ENCODE measurements around the gene HOXD1.

Gene HOXD1

GRCh38 chr2:176157499-176158185 lies 30.8 kb upstream of the HOXD1 start:
- Mint-ChIP-seq H3K36me3 (ENCODE audit: insufficient read depth) (peaks cover 18% of the 10 kb centered on the region), H3K27ac (no peak overlapping the region), H3K4me3 (peak overlapping the region; percentile 50 to 58), H3K9me3 (no peaks in the 10 kb centered on the region), H3K4me1 (ENCODE audit: low read depth in 2 of 2) (peaks cover 9 to 11% of the 10 kb centered on the region in 2 donors), H3K27me3 (peaks cover 87 to 100% of the 10 kb centered on the region in 2 donors)
- DNase-seq (no peak), ATAC-seq (replicated peaks) (no peak)

- no peaks in the 10 kb centered on the region for H3K9me3 Mint-ChIP-seq
These were observed 30.3 kb upstream of the HOXD1 start for GRCh38 chr2:176158186-176158591.

DNA sequence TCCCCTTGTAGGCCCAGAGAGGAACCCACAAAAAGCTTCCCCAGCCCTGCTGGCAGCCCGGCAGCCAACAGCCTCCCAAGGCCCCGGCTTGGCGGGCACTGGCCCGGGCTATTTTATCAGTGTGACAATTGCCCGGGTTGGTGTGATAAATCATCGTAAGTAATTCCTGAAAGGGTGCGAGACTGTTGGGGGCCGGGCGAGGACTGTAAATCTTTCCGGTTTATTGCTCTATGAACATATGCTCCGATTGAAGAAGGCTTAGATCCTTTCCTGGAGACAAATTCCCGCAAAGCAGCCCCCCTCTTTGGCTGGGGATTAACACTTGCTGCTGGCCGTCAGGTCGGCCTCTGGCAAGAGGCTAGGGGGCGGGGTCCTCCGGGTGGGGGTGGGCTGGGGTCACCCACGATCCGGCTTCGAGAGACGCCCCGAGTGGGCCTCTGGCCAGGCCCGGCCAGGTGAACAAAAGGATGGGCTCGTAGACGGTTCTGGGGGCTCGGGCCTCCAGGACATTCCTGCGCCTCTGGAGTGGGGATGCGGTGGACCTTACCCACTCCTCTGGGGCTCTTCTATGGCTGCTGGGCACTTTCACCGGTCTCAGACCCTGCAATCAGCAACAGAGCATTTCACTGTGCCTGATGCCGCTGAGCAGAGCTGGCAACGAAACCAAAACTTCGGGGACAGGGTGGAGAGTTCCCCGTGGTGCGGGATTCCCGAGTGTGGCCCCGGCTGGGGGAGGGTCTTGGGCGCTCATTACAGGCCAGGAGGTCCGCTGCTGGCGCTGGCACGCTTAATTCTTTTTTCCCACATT lies 29.4 kb upstream of the HOXD1 start:
- DNase-seq (no peak), ATAC-seq (replicated peaks) (no peak)
- Mint-ChIP-seq H3K9me3 (peaks cover 0 to under 1% of the 10 kb centered on the region in 2 donors), H3K27me3 (peaks cover 89 to 100% of the 10 kb centered on the region in 2 donors), H3K27ac (no peak overlapping the region), H3K4me3 (peak overlapping the region in 1 of 2 donors; percentile 14), H3K4me1 (ENCODE audit: low read depth in 2 of 2) (peaks cover 9 to 11% of the 10 kb centered on the region in 2 donors), H3K36me3 (ENCODE audit: insufficient read depth) (peaks cover 29% of the 10 kb centered on the region)

More at GRCh38 chr2:176158186-176158591, 30.3 kb upstream of the HOXD1 start:
- DNase-seq (no peak), ATAC-seq (replicated peaks) (no peak)
- no peak overlapping the region for H3K27ac Mint-ChIP-seq
- peaks cover 9 to 11% of the 10 kb centered on the region in 2 donors for H3K4me1 Mint-ChIP-seq (ENCODE audit: low read depth in 2 of 2)
- peaks cover 87 to 100% of the 10 kb centered on the region in 2 donors for H3K27me3 Mint-ChIP-seq
- H3K4me3 Mint-ChIP-seq, result peak overlapping the region in 1 of 2 donors; percentile 58
- peaks cover 20% of the 10 kb centered on the region for H3K36me3 Mint-ChIP-seq (ENCODE audit: insufficient read depth)

GRCh38 chr2:176159663-176160250 lies 28.7 kb upstream of the HOXD1 start:
- H3K9me3 Mint-ChIP-seq, result peaks cover 0 to 4% of the 10 kb centered on the region in 2 donors
- H3K36me3 Mint-ChIP-seq (ENCODE audit: insufficient read depth), result peaks cover 32% of the 10 kb centered on the region
- H3K4me1 Mint-ChIP-seq (ENCODE audit: low read depth in 2 of 2), result peaks cover 14% of the 10 kb centered on the region in 2 donors
- DNase-seq, result no peak
- H3K4me3 Mint-ChIP-seq, result peak overlapping the region in 1 of 2 donors; percentile 14
- H3K27me3 Mint-ChIP-seq, result peaks cover 89 to 100% of the 10 kb centered on the region in 2 donors
- peak overlapping the region in 1 of 2 donors; percentile 23 for H3K27ac Mint-ChIP-seq
- ATAC-seq (replicated peaks), result no peak

GRCh38 chr2:176160251-176160985 lies 28.1 kb upstream of the HOXD1 start:
- ATAC-seq (replicated peaks) (no peak), DNase-seq (no peak)
- Mint-ChIP-seq H3K4me3 (no peak overlapping the region), H3K9me3 (peaks cover 0 to 4% of the 10 kb centered on the region in 2 donors), H3K27me3 (peaks cover 89 to 100% of the 10 kb centered on the region in 2 donors), H3K4me1 (ENCODE audit: low read depth in 2 of 2) (peaks cover 14 to 16% of the 10 kb centered on the region in 2 donors), H3K27ac (no peak overlapping the region), H3K36me3 (ENCODE audit: insufficient read depth) (peaks cover 37% of the 10 kb centered on the region)

GRCh38 chr2:176160986-176161824 lies 27.3 kb upstream of the HOXD1 start:
- peaks cover 89 to 100% of the 10 kb centered on the region in 2 donors for H3K27me3 Mint-ChIP-seq
- H3K9me3 Mint-ChIP-seq, result peaks cover 0 to 4% of the 10 kb centered on the region in 2 donors
- DNase-seq, result no peak
- H3K4me3 Mint-ChIP-seq, result no peak overlapping the region
- peaks cover 37% of the 10 kb centered on the region for H3K36me3 Mint-ChIP-seq (ENCODE audit: insufficient read depth)
- no peak overlapping the region for H3K27ac Mint-ChIP-seq
- H3K4me1 Mint-ChIP-seq (ENCODE audit: low read depth in 2 of 2), result peaks cover 14 to 16% of the 10 kb centered on the region in 2 donors
- ATAC-seq (replicated peaks), result no peak

DNA sequence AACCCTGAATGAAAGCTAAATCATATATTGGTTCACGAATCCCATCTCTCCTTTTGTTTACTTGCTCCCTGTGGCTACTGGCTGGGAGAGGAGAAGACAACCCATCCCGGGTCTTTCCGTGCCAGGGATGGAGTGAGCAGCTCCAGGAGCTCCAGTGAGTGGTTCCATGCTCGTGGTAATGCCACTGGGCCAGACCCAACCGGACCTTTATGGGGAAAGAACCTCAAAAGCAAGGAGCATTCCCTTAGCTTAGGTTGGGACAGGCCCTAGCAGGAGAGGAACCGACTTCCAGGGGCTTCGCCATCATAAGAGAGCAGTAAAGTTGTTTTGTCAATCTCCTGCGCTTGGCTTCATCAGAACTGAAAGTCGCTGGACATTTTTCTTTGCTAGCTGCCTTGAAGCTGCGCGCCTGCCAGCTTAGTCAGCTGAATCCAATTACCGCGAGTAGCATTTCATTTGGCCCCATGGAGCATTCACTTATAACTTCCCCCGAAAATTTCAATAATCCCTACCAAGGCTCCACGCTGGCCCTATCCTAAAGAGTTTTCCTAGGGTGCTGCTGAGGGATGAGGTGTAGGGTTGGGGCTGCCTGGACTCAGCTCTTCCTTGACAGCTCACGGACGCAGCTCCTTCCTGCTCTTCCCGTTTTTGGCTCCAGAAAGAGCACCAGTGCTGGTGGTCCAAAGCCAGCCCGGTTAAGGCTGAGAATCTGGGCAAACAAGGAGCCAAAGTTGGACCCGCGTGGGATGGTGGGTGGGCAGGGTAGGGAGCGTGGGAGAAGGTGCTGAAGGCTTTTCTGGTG lies 26.4 kb upstream of the HOXD1 start:
- ATAC-seq (replicated peaks) (no peak), DNase-seq (no peak)
- H3K36me3 Mint-ChIP-seq (ENCODE audit: insufficient read depth), result peaks cover 37% of the 10 kb centered on the region
- no peak overlapping the region for H3K4me3 Mint-ChIP-seq
- peaks cover 14 to 16% of the 10 kb centered on the region in 2 donors for H3K4me1 Mint-ChIP-seq (ENCODE audit: low read depth in 2 of 2)
- H3K27ac Mint-ChIP-seq, result no peak overlapping the region
- H3K9me3 Mint-ChIP-seq, result peaks cover 0 to 4% of the 10 kb centered on the region in 2 donors
- H3K27me3 Mint-ChIP-seq, result peaks cover 91 to 100% of the 10 kb centered on the region in 2 donors

DNA sequence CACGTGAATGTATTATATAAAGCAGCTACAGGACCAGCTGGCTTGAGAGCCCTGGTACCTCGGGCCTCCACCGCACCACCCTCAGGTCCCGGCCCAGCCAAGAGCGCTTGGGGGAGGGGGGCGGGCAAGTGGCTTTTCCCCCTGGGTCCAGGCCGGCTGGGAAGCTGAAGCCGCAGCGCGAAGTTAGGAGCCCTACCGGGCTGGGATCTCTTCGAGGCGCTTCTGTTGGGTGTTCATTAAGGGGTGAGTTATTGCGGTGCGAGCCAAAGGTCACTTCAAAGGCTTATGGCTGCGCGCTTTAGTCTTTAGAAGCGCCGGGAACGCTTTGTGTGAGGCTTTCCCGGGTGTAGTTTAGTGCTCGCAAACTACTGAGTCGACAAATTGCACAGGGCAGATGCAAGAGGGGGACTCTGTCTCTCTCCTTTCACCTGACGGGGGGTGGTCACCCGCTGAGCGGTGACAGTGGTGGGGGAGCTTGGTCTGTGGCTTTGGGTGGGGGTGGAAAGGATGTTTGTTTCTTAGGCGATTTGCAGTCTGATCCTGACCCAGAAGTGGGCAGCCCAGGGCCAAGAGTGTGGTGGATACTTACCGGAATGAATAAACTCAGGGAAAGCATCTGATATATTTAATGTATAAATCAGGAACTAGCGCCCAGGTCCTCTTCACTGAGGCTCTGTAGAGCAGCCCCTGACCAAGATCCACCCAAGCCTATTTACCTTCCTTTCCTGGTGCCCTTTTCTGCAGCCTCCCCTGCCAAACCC lies 25.4 kb upstream of the HOXD1 start:
- ATAC-seq (replicated peaks) (no peak), DNase-seq (no peak)
- H3K27ac Mint-ChIP-seq, result no peak overlapping the region
- H3K36me3 Mint-ChIP-seq (ENCODE audit: insufficient read depth), result peaks cover 30% of the 10 kb centered on the region
- H3K4me1 Mint-ChIP-seq (ENCODE audit: low read depth in 2 of 2), result peaks cover 7 to 13% of the 10 kb centered on the region in 2 donors
- H3K9me3 Mint-ChIP-seq, result peaks cover 0 to 4% of the 10 kb centered on the region in 2 donors
- peaks cover 91 to 100% of the 10 kb centered on the region in 2 donors for H3K27me3 Mint-ChIP-seq
- no peak overlapping the region for H3K4me3 Mint-ChIP-seq

DNA sequence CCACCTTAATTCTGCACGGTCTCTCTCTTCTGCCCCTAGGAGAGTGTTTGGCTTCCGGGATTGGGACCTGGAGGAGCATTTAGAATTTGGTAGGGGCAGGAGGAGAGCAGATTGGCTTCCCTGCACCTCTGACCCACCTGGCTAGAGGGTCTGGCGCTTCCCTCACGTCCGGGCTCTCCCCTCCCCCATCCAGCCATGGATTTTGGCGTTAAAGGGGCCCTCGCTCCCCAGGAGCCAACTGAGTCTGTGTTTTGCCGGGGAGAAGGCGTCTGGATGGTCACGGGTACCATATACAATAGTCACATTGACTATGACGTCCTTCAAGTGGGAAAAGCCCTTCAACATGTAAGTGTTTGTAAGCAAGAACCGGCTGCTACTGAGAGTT lies 24.8 kb upstream of the HOXD1 start:
- Mint-ChIP-seq H3K4me3 (no peak overlapping the region), H3K36me3 (ENCODE audit: insufficient read depth) (peaks cover 30% of the 10 kb centered on the region), H3K9me3 (peaks cover 0 to 4% of the 10 kb centered on the region in 2 donors), H3K27ac (no peak overlapping the region), H3K4me1 (ENCODE audit: low read depth in 2 of 2) (peaks cover 3 to 10% of the 10 kb centered on the region in 2 donors), H3K27me3 (peaks cover 86 to 100% of the 10 kb centered on the region in 2 donors)
- DNase-seq, result no peak
- ATAC-seq (replicated peaks), result no peak

DNA sequence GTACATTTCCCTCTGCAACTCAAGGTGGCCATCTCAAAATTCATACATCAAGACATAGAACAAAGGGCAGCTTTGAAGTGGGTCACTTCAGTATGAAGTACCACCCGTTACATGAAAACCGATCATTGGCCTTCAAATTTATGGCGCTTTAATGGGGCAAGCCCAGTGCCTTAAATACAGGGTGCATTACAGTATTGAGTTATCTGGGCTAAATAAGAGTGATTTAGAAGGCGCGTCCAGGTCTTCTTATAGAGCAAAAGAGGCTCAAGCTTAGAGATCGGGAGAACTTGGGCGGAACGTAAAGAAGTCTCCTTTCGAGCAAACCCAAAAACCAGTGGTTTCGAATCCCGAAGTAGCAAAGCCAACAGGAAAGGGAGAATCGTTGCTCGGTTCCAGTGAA lies 24.3 kb upstream of the HOXD1 start:
- peaks cover 3 to 10% of the 10 kb centered on the region in 2 donors for H3K4me1 Mint-ChIP-seq (ENCODE audit: low read depth in 2 of 2)
- peaks cover 30% of the 10 kb centered on the region for H3K36me3 Mint-ChIP-seq (ENCODE audit: insufficient read depth)
- H3K4me3 Mint-ChIP-seq, result peak overlapping the region in 1 of 2 donors; percentile 37
- no peak overlapping the region for H3K27ac Mint-ChIP-seq
- peaks cover 87 to 100% of the 10 kb centered on the region in 2 donors for H3K27me3 Mint-ChIP-seq
- H3K9me3 Mint-ChIP-seq, result peaks cover 0 to 4% of the 10 kb centered on the region in 2 donors
- DNase-seq (no peak), ATAC-seq (replicated peaks) (no peak)
